A673 (cell line): Measurements from ENCODE around the gene CPB1. TPM values are rescaled to one million over a fixed set of nuclear protein-coding genes. Genes with fewer than 3 reads are reported as not detected.

Experiments used
- BruUV-seq: library from RNA; stranded (reverse); fragments of 400-500 nt; replicated peaks from 2 replicates; lab custom pipeline; 2021; lab: Mats Ljungman, UMichigan
- CTCF ChIA-PET: fragments of 300-600 bp; sonication (Branson Sonifier 250); formaldehyde crosslinking; loops from one replicate; lab custom pipeline; 2022; ENCODE audit warnings: antibody characterized with exemption; lab: Charles Lee
- POLR2A ChIA-PET: fragments of 300-600 bp; sonication (Branson Sonifier 250); formaldehyde crosslinking; loops from one replicate; lab custom pipeline; 2022; ENCODE audit warnings: antibody characterized with exemption; ENCODE audit not compliant: low non-redundant PET; lab: Charles Lee
- DNase-seq: peaks from one replicate; pipeline ENCODE4 v3.0.0-alpha.2; 2015; ENCODE audit warnings: low spot score
- H3K27ac ChIP-seq: fragments of 200-600 bp; sonication (generic); 2 replicates; pipeline ENCODE4 v1.5.1; 2016; ENCODE audit warnings: mixed run types, low read depth, mild to moderate bottlenecking, mixed read lengths, antibody characterized with exemption, low read length; ENCODE audit not compliant: poor library complexity, severe bottlenecking
- H3K27me3 ChIP-seq: fragments of 200-600 bp; sonication (generic); replicated peaks from 2 replicates; pipeline ENCODE4 v1.6.1; 2017; ENCODE audit warnings: mixed run types, low read depth, mild to moderate bottlenecking, mixed read lengths, antibody characterized with exemption, low read length; ENCODE audit not compliant: insufficient read depth, poor library complexity
- H3K36me3 ChIP-seq: fragments of 200-600 bp; sonication (generic); 2 replicates; pipeline ENCODE4 v1.6.1; 2016; ENCODE audit warnings: mixed run types, mild to moderate bottlenecking, mixed read lengths, antibody characterized with exemption, low read length; ENCODE audit not compliant: insufficient read depth, poor library complexity, severe bottlenecking
- H3K4me1 ChIP-seq: fragments of 200-600 bp; sonication (generic); 2 replicates; pipeline ENCODE4 v1.6.1; 2017; ENCODE audit warnings: mixed run types, mild to moderate bottlenecking, mixed read lengths, antibody characterized with exemption, low read length; ENCODE audit not compliant: insufficient read depth, poor library complexity, severe bottlenecking
- H3K4me3 ChIP-seq: fragments of 200-600 bp; sonication (generic); 2 replicates; pipeline ENCODE4 v1.5.1; 2016; ENCODE audit warnings: low read depth, mixed run types, mild to moderate bottlenecking, mixed read lengths, low read length; ENCODE audit not compliant: poor library complexity, severe bottlenecking
- H3K9me3 ChIP-seq: fragments of 200-600 bp; sonication (generic); 2 replicates; pipeline ENCODE4 v1.6.1; 2016; ENCODE audit warnings: mixed run types, low read depth, mild to moderate bottlenecking, mixed read lengths, antibody characterized with exemption, low read length; ENCODE audit not compliant: poor library complexity, severe bottlenecking
- CTCF ChIP-seq: fragments of 300-800, 200-600 bp; sonication (generic); conservative IDR thresholded peaks from 2 replicates; pipeline ENCODE4 v1.5.1; 2017; ENCODE audit warnings: low read depth, mild to moderate bottlenecking, antibody characterized with exemption, low read length, moderate library complexity, mixed read lengths
- EZH2 ChIP-seq: fragments of 200-600 bp; sonication (generic); IDR thresholded peaks from 2 replicates; pipeline ENCODE4 v1.6.1; 2017; ENCODE audit warnings: borderline replicate concordance, low read depth, mild to moderate bottlenecking, mixed read lengths, antibody characterized with exemption, low read length; ENCODE audit not compliant: poor library complexity, severe bottlenecking
- intact Hi-C: fragments of 100-400 bp; cut with micrococcal nuclease; formaldehyde crosslinking; loops from one replicate; pipeline ENCODE4 v1.10.0; 2022; ENCODE audit not compliant: unreplicated experiment
- total RNA-seq: library from RNA; stranded (reverse); gene quantifications from 2 replicates; pipeline ENCODE4 v1.2.3, GENCODE V29; 2021

The CPB1 gene
- total RNA-seq, 1 experiment from 2014 or later, result not detected

GRCh38 chr3:148809835-148810234 lies 17.8 kb upstream of the CPB1 start:
- H3K9me3 ChIP-seq, result no peaks in the 10 kb centered on the region
- no peaks in the 10 kb centered on the region for H3K36me3 ChIP-seq
- DNase-seq, result no peak
- TF ChIP-seq CTCF (no peak), EZH2 (no peak)
- no TSS peak for BruUV-seq
- H3K4me3 ChIP-seq, result no peak overlapping the region
- ChIA-PET POLR2A (no interaction called here), CTCF (no interaction called here)
- H3K27me3 ChIP-seq, result peaks cover 21% of the 10 kb centered on the region
- intact Hi-C loops, result no loop called here
- no peak overlapping the region for H3K27ac ChIP-seq
- H3K4me1 ChIP-seq, result no peaks in the 10 kb centered on the region

- Histone ChIP-seq H3K27me3 (no peaks in the 10 kb centered on the region), H3K36me3 (no peaks in the 10 kb centered on the region), H3K4me1 (no peaks in the 10 kb centered on the region), H3K9me3 (no peaks in the 10 kb centered on the region), H3K27ac (no peak overlapping the region), H3K4me3 (no peak overlapping the region)
- intact Hi-C loops, result no loop called here
- CTCF ChIA-PET, result no interaction called here
- POLR2A ChIA-PET, result no interaction called here
- no peak for DNase-seq
- TF ChIP-seq EZH2 (no peak), CTCF (no peak)
- BruUV-seq, result no TSS peak
These were observed 12.1 kb upstream of the CPB1 start for GRCh38 chr3:148815316-148816110.

- no TSS peak for BruUV-seq
- CTCF ChIA-PET, result no interaction called here
- Histone ChIP-seq H3K4me1 (no peaks in the 10 kb centered on the region), H3K4me3 (no peak overlapping the region), H3K27me3 (no peaks in the 10 kb centered on the region), H3K36me3 (no peaks in the 10 kb centered on the region), H3K27ac (no peak overlapping the region), H3K9me3 (no peaks in the 10 kb centered on the region)
- TF ChIP-seq CTCF (no peak), EZH2 (no peak)
- intact Hi-C loops, result no loop called here
- POLR2A ChIA-PET, result no interaction called here
- DNase-seq, result no peak
These were observed 11.2 kb upstream of the CPB1 start for GRCh38 chr3:148816427-148816826.
